ENCODE measurements around the gene PPM1B. TPM values are rescaled to one million over a fixed set of nuclear protein-coding genes. Genes with fewer than 3 reads are reported as not detected.

PPM1B gene
- total and polyA plus RNA-seq, 2 donors (not counting 1 experiment from before 2014, with no cell fraction given) = 15.3 to 81.4 TPM

GRCh38 chr2:44267796-44268648 is 99.3 kb downstream of the PPM1B start:
- no peaks in the 10 kb centered on the region for H3K79me2 ChIP-seq (ENCODE audit: control insufficient read depth, insufficient read depth, low read length)
- Mint-ChIP-seq H3K4me1 (no peaks in the 10 kb centered on the region), H3K9me3 (ENCODE audit: insufficient read depth) (peaks cover 2% of the 10 kb centered on the region), H3K27ac (no peak overlapping the region), H3K4me3 (no peak overlapping the region), H3K27me3 (peaks cover 10% of the 10 kb centered on the region)
- H3K9me3 ChIP-seq (ENCODE audit: control extremely low read depth in 1 of 3, control insufficient read depth in 2 of 3, insufficient read depth in 1 of 3, low read length in 2 of 3) = peaks cover 0 to 6% (median 0%) of the 10 kb centered on the region in 3 donors
- ChIA-PET POLR2A (no interaction called here), CTCF (no interaction called here)
- DNase-seq = no peak
- H3K4me1 ChIP-seq (ENCODE audit: control insufficient read depth in 2 of 2, insufficient read depth in 2 of 2, low read length in 2 of 2) = no peaks in the 10 kb centered on the region
- ATAC-seq (ENCODE audit: low read depth) = no peak
- WGBS (ENCODE audit: insufficient coverage) = 100% methylated on average over 5 of the region's 7 CpGs
- no peak overlapping the region for H3K27ac ChIP-seq (ENCODE audit: low read length in 2 of 2)
- H3K27me3 ChIP-seq (replicated peaks in 1 of 4; ENCODE audit: control extremely low read depth in 1 of 4, control insufficient read depth in 3 of 4, insufficient read depth in 4 of 4, low read length in 3 of 4) = peaks cover 0 to 2% (median 0%) of the 10 kb centered on the region in 4 experiments
- intact Hi-C loops (cut with micrococcal nuclease) = no loop called here
- no peak overlapping the region for H3K4me3 ChIP-seq (ENCODE audit: control extremely low read depth in 1 of 5, extremely low read depth in 1 of 5, insufficient read depth in 1 of 5, low read depth in 2 of 5, low read length in 4 of 5)
- TF ChIP-seq CTCF (IDR thresholded peaks at IDR 0.05) (no peak), EZH2 (IDR thresholded peaks at IDR 0.05; ENCODE audit: borderline replicate concordance, insufficient read depth, low read depth, low read length, poor library complexity, severe bottlenecking) (no peak)
- no peaks in the 10 kb centered on the region for H3K36me3 ChIP-seq (replicated peaks in 1 of 2; ENCODE audit: control extremely low read depth in 1 of 2, control insufficient read depth in 1 of 2, extremely low read depth in 1 of 2, insufficient read depth in 2 of 2, low read length in 1 of 2)
- H2AFZ ChIP-seq (ENCODE audit: insufficient read depth, low read depth, low read length, poor library complexity, severe bottlenecking) = no peak overlapping the region
- no peaks in the 10 kb centered on the region for H4K20me1 ChIP-seq (ENCODE audit: control insufficient read depth, insufficient read depth, low read length, poor library complexity, severe bottlenecking)
- no peak overlapping the region for H3K9ac ChIP-seq (ENCODE audit: low read length)
- no peak overlapping the region for H3K4me2 ChIP-seq (replicated peaks; ENCODE audit: low read depth, low read length, poor library complexity, severe bottlenecking)

GRCh38 chr2:44269831-44270230 is 101.2 kb downstream of the PPM1B start:
- H3K27ac Mint-ChIP-seq = no peak overlapping the region
- ChIA-PET POLR2A (no interaction called here), CTCF (no interaction called here)
- no peak overlapping the region for H3K4me3 ChIP-seq (ENCODE audit: control extremely low read depth in 1 of 5, extremely low read depth in 1 of 5, insufficient read depth in 1 of 5, low read depth in 2 of 5, low read length in 4 of 5)
- H3K27ac ChIP-seq (ENCODE audit: low read length in 2 of 2) = no peak overlapping the region
- peaks cover 6% of the 10 kb centered on the region for H3K27me3 Mint-ChIP-seq
- peaks cover 0 to 6% (median 0%) of the 10 kb centered on the region in 3 donors for H3K9me3 ChIP-seq (ENCODE audit: control extremely low read depth in 1 of 3, control insufficient read depth in 2 of 3, insufficient read depth in 1 of 3, low read length in 2 of 3)
- intact Hi-C loops (cut with micrococcal nuclease) = no loop called here
- H3K4me1 ChIP-seq (ENCODE audit: control insufficient read depth in 2 of 2, insufficient read depth in 2 of 2, low read length in 2 of 2) = no peaks in the 10 kb centered on the region
- H3K9ac ChIP-seq (ENCODE audit: low read length) = no peak overlapping the region
- no peaks in the 10 kb centered on the region for H3K79me2 ChIP-seq (ENCODE audit: control insufficient read depth, insufficient read depth, low read length)
- no peak for DNase-seq
- H3K4me3 Mint-ChIP-seq = no peak overlapping the region
- H3K27me3 ChIP-seq (replicated peaks in 1 of 4; ENCODE audit: control extremely low read depth in 1 of 4, control insufficient read depth in 3 of 4, insufficient read depth in 4 of 4, low read length in 3 of 4) = peaks cover 0 to 2% (median 0%) of the 10 kb centered on the region in 4 experiments
- peaks cover 2% of the 10 kb centered on the region for H3K9me3 Mint-ChIP-seq (ENCODE audit: insufficient read depth)
- H4K20me1 ChIP-seq (ENCODE audit: control insufficient read depth, insufficient read depth, low read length, poor library complexity, severe bottlenecking) = no peaks in the 10 kb centered on the region
- 89% methylated on average over 1 of the region's 1 CpG for WGBS (ENCODE audit: insufficient coverage)
- H2AFZ ChIP-seq (ENCODE audit: insufficient read depth, low read depth, low read length, poor library complexity, severe bottlenecking) = no peak overlapping the region
- no peaks in the 10 kb centered on the region for H3K36me3 ChIP-seq (replicated peaks in 1 of 2; ENCODE audit: control extremely low read depth in 1 of 2, control insufficient read depth in 1 of 2, extremely low read depth in 1 of 2, insufficient read depth in 2 of 2, low read length in 1 of 2)
- no peak for ATAC-seq (ENCODE audit: low read depth)
- TF ChIP-seq EZH2 (IDR thresholded peaks at IDR 0.05; ENCODE audit: borderline replicate concordance, insufficient read depth, low read depth, low read length, poor library complexity, severe bottlenecking) (no peak), CTCF (IDR thresholded peaks at IDR 0.05) (no peak)
- H3K4me1 Mint-ChIP-seq = no peaks in the 10 kb centered on the region
- no peak overlapping the region for H3K4me2 ChIP-seq (replicated peaks; ENCODE audit: low read depth, low read length, poor library complexity, severe bottlenecking)
